Prostate gland (tissue), 2 donors: Measurements from ENCODE around the gene ZNF710. TPM values are rescaled to one million over a fixed set of nuclear protein-coding genes. Genes with fewer than 3 reads are reported as not detected.

ENCODE experiments used
- DNase-seq: peaks from one replicate; pipeline ENCODE4 v3.0.0-alpha.2; 2019; ENCODE audit warnings: low spot score
- H3K27ac ChIP-seq, 2 donors: fragments of 200-600 bp; sonication (generic); 2 replicates each; pipeline ENCODE4 v1.5.1; 2017 to 2019
- H3K27me3 ChIP-seq: fragments of 200-600 bp; sonication (generic); replicated peaks from 2 replicates; pipeline ENCODE4 v1.5.1; 2019; ENCODE audit not compliant: insufficient read depth
- H3K36me3 ChIP-seq, 2 donors: fragments of 200-600 bp; sonication (generic); 1 replicate in 1 of 2; 2 replicates in 1 of 2; pipeline versions ENCODE4 v1.5.1 to v1.8.1; 2017 to 2019
- H3K4me1 ChIP-seq: fragments of 200-600 bp; sonication (generic); replicated peaks from 2 replicates; pipeline ENCODE4 v1.5.1; 2019
- H3K4me3 ChIP-seq, 2 donors: fragments of 200-600 bp; sonication (generic); 2 replicates each; pipeline ENCODE4 v1.5.1; 2017 to 2019
- H3K9me3 ChIP-seq: fragments of 200-600 bp; sonication (generic); 2 replicates; pipeline ENCODE4 v1.5.1; 2017
- CTCF ChIP-seq, 4 experiments: fragments of 200-600 bp in 2 of 4; fragments of 450-650 bp in 2 of 4; sonication (generic) in 2 of 4; IDR thresholded peaks; 1 replicate in 3 of 4; 2 replicates in 1 of 4; pipeline ENCODE4 v1.5.1; 2016 to 2019; ENCODE audit warnings: antibody characterized with exemption in 4 of 4, mild to moderate bottlenecking in 2 of 4, moderate library complexity in 2 of 4
- POLR2A ChIP-seq: fragments of 450-650 bp; IDR thresholded peaks from one replicate; pipeline ENCODE4 v1.6.1; 2016; ENCODE audit warnings: antibody characterized with exemption, mild to moderate bottlenecking
- POLR2AphosphoS5 ChIP-seq: sonication (generic); formaldehyde crosslinking; IDR thresholded peaks from one replicate; pipeline ENCODE4 v1.6.1; 2017; ENCODE audit warnings: antibody characterized with exemption
- WGBS: methylation state at CpG from one replicate; pipeline ENCODE4 v1.1.5; 2018; 5-methylcytosine and 5-hydroxymethylcytosine counted together
- intact Hi-C: fragments of 100-400 bp; cut with DNase I; formaldehyde crosslinking; loops from one replicate; pipeline ENCODE4 v1.14.2; 2022
- total RNA-seq, 2 donors: library from RNA; depleted of rRNA; stranded (reverse); fragments of >200 nt; gene quantifications; one replicate each; pipeline ENCODE4 v1.1.0, GENCODE V29; 2016

ZNF710 gene
- total RNA-seq, 2 donors from 2014 or later: 13.6 to 18.0 TPM

- Histone ChIP-seq H3K27ac (no peak overlapping the region), H3K4me3 (no peak overlapping the region), H3K9me3 (no peaks in the 10 kb centered on the region), H3K4me1 (no peaks in the 10 kb centered on the region), H3K36me3 (peaks cover 10 to 12% of the 10 kb centered on the region in 2 donors), H3K27me3 (no peaks in the 10 kb centered on the region)
- 82% methylated on average over 9 of the region's 9 CpGs for WGBS
- TF ChIP-seq POLR2A: no peak
- TF ChIP-seq CTCF (IDR thresholded peaks at IDR 0.05): no peak
- no peak for TF ChIP-seq POLR2AphosphoS5
- no peak for DNase-seq
- intact Hi-C loops: loop anchor here (5.0 kb wide), 1 partner anchor 78 kb away; the partner anchor contains the start of gene ZNF710
Observed at GRCh38 chr15:90080458-90080755, 79.3 kb downstream of the ZNF710 start.

- no peaks in the 10 kb centered on the region for H3K9me3 ChIP-seq
- intact Hi-C loops: loop anchor here (5.0 kb wide), 1 partner anchor 79 kb away; the partner anchor contains the start of gene ZNF710
- WGBS: 74% methylated on average over 11 of the region's 11 CpGs
- H3K27ac ChIP-seq: no peak overlapping the region
- H3K4me3 ChIP-seq: no peak overlapping the region
- TF ChIP-seq CTCF (IDR thresholded peaks at IDR 0.05) (no peak), POLR2AphosphoS5 (no peak), POLR2A (no peak)
- H3K4me1 ChIP-seq: no peaks in the 10 kb centered on the region
- no peaks in the 10 kb centered on the region for H3K27me3 ChIP-seq
- DNase-seq: no peak
- H3K36me3 ChIP-seq: peaks cover 10 to 17% of the 10 kb centered on the region in 2 donors
Observed at GRCh38 chr15:90080818-90081393, 79.8 kb downstream of the ZNF710 start.

- peak overlapping the region in 1 of 2 donors; percentile 23 for H3K27ac ChIP-seq
- TF ChIP-seq CTCF (IDR thresholded peaks at IDR 0.05) (no peak), POLR2AphosphoS5 (no peak), POLR2A (no peak)
- H3K27me3 ChIP-seq: no peaks in the 10 kb centered on the region
- intact Hi-C loops: loop anchor here (5.0 kb wide), 1 partner anchor 80 kb away; the partner anchor contains the start of gene ZNF710
- no peaks in the 10 kb centered on the region for H3K9me3 ChIP-seq
- DNase-seq: no peak
- WGBS: 25% methylated on average over 8 of the region's 9 CpGs
- no peaks in the 10 kb centered on the region for H3K4me1 ChIP-seq
- H3K36me3 ChIP-seq: peaks cover 10 to 17% of the 10 kb centered on the region in 2 donors
- H3K4me3 ChIP-seq: no peak overlapping the region
Observed at GRCh38 chr15:90082140-90082715, 81.1 kb downstream of the ZNF710 start.

GRCh38 chr15:90083419-90083818 lies 82.3 kb downstream of the ZNF710 start:
- Histone ChIP-seq H3K4me1 (no peaks in the 10 kb centered on the region), H3K9me3 (no peaks in the 10 kb centered on the region), H3K27ac (peak overlapping the region in 1 of 2 donors; percentile 7), H3K27me3 (no peaks in the 10 kb centered on the region), H3K4me3 (no peak overlapping the region), H3K36me3 (peaks cover 13 to 17% of the 10 kb centered on the region in 2 donors)
- 92% methylated on average over 5 of the region's 5 CpGs for WGBS
- intact Hi-C loops: loop anchor here (5.0 kb wide), 1 partner anchor 81 kb away; the partner anchor contains the start of gene ZNF710
- TF ChIP-seq POLR2A: no peak
- no peak for TF ChIP-seq CTCF (IDR thresholded peaks at IDR 0.05)
- TF ChIP-seq POLR2AphosphoS5: no peak
- DNase-seq: no peak
